ENCODE results near the gene PDK2.

The PDK2 gene

GRCh38 chr17:50103941-50104340 lies 8.8 kb downstream of the PDK2 start (continued):
- TF ChIP-seq, protein P1, sequence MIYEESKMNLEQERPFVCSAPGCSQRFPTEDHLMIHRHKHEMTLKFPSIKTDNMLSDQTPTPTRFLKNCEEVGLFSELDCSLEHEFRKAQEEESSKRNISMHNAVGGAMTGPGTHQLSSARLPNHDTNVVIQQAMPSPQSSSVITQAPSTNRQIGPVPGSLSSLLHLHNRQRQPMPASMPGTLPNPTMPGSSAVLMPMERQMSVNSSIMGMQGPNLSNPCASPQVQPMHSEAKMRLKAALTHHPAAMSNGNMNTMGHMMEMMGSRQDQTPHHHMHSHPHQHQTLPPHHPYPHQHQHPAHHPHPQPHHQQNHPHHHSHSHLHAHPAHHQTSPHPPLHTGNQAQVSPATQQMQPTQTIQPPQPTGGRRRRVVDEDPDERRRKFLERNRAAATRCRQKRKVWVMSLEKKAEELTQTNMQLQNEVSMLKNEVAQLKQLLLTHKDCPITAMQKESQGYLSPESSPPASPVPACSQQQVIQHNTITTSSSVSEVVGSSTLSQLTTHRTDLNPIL (CRISPR knock-in tag; IDR thresholded peaks at IDR 0.05; ENCODE audit: low read depth), result no peak
- no peak for TF ChIP-seq TOX (CRISPR knock-in tag; IDR thresholded peaks at IDR 0.05; ENCODE audit: borderline replicate concordance)
- TF ChIP-seq ARNTL (CRISPR knock-in tag; IDR thresholded peaks at IDR 0.05; ENCODE audit: borderline replicate concordance, low read depth), result no peak

DNA sequence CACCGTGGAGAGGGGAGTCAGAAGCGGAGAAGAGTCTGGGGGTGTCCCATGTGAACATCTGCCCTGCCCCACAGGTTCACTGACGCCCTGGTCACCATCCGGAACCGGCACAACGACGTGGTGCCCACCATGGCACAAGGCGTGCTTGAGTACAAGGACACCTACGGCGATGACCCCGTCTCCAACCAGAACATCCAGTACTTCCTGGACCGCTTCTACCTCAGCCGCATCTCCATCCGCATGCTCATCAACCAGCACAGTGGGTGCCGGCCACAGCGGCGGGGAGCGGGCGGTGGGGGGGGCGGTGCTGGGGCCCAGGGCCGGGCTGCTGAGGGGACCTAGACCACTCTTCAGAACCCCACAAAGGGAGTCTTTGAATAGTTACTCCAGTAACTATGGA lies 10.7 kb downstream of the PDK2 start:
- no peak for ATAC-seq

DNA sequence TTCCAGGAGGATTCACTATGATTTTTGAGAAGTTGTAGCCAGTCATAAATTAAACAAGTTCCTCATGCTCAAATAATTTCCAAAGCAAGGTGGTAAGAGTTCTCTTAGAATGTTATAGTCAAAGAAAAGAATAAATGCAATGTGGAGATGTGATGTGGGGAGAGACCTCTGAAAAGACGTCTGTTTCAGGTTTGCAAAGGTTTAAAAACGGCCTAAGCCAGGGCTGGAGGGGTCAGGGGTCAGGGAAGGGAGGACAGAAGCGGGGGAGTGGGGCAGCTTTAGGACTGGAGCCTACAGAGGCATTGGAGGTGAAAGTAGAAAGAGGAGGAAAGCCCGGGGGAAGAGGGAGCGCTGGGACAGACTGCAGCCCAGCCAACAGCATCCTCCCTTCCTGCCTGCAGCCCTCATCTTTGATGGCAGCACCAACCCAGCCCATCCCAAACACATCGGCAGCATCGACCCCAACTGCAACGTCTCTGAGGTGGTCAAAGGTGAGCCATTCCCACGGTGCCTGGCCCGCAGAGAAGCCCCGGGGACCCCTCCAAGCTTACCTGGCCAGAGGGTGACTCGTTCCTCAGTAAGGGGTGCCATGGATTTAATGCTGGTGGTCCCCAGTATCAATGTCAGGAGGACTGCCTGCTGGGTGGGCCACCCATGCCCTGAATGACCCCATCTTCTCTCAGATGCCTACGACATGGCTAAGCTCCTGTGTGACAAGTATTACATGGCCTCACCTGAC lies 11.4 kb downstream of the PDK2 start:
- no peak for ATAC-seq
- TF ChIP-seq RARB (CRISPR knock-in tag; IDR thresholded peaks at IDR 0.05), result no peak

More for the DNA sequence above, 10.7 kb downstream of the PDK2 start:
- TF ChIP-seq, protein P2, sequence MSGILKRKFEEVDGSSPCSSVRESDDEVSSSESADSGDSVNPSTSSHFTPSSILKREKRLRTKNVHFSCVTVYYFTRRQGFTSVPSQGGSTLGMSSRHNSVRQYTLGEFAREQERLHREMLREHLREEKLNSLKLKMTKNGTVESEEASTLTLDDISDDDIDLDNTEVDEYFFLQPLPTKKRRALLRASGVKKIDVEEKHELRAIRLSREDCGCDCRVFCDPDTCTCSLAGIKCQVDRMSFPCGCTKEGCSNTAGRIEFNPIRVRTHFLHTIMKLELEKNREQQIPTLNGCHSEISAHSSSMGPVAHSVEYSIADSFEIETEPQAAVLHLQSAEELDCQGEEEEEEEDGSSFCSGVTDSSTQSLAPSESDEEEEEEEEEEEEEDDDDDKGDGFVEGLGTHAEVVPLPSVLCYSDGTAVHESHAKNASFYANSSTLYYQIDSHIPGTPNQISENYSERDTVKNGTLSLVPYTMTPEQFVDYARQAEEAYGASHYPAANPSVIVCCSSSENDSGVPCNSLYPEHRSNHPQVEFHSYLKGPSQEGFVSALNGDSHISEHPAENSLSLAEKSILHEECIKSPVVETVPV (CRISPR knock-in tag; IDR thresholded peaks at IDR 0.05), result no peak
- TF ChIP-seq TOX (CRISPR knock-in tag; IDR thresholded peaks at IDR 0.05; ENCODE audit: borderline replicate concordance) (no peak), CSDC2 (CRISPR knock-in tag; IDR thresholded peaks at IDR 0.05) (no peak), ZNF70 (CRISPR knock-in tag; IDR thresholded peaks at IDR 0.05) (no peak), PATZ1 (CRISPR knock-in tag; IDR thresholded peaks at IDR 0.05; ENCODE audit: borderline replicate concordance) (no peak), PPARA (CRISPR knock-in tag; IDR thresholded peaks at IDR 0.05; ENCODE audit: borderline replicate concordance) (no peak), ZC3H10 (CRISPR knock-in tag; IDR thresholded peaks at IDR 0.05) (no peak), ESRRG (CRISPR knock-in tag; IDR thresholded peaks at IDR 0.05) (no peak), ZNF565 (CRISPR knock-in tag; conservative IDR thresholded peaks at IDR 0.05; ENCODE audit: low read depth) (no peak), BACH2 (CRISPR knock-in tag; IDR thresholded peaks at IDR 0.05; ENCODE audit: borderline replicate concordance) (no peak), TSHZ2 (CRISPR knock-in tag; IDR thresholded peaks at IDR 0.05) (no peak), ZFP30 (CRISPR knock-in tag; IDR thresholded peaks at IDR 0.05) (no peak), ZFP3 (CRISPR knock-in tag; IDR thresholded peaks at IDR 0.05) (no peak), ZNF8 (CRISPR knock-in tag; IDR thresholded peaks at IDR 0.05) (no peak), ARNTL (CRISPR knock-in tag; IDR thresholded peaks at IDR 0.05; ENCODE audit: borderline replicate concordance, low read depth) (no peak), OSR1 (CRISPR knock-in tag; IDR thresholded peaks at IDR 0.05) (no peak), SNAI2 (CRISPR knock-in tag; IDR thresholded peaks at IDR 0.05) (no peak), TCF4 (CRISPR knock-in tag; IDR thresholded peaks at IDR 0.05; ENCODE audit: borderline replicate concordance) (no peak), ISL1 (CRISPR knock-in tag; IDR thresholded peaks at IDR 0.05) (no peak)
- TF ChIP-seq, protein P1 (CRISPR knock-in tag; IDR thresholded peaks at IDR 0.05; ENCODE audit: low read depth), result no peak

Data from SK-N-SH treated with all-trans-retinoic acid at 6 μM for 48 hours (cell line).